Muscle layer of colon (tissue), 2 donors: ENCODE results near the gene TEX53.

Experiments
- H3K27ac ChIP-seq: one replicate; pipeline ENCODE4 v1.7.0; 2013; ENCODE audit warnings: low read depth, mild to moderate bottlenecking, low read length, moderate library complexity
- H3K27me3 ChIP-seq, 2 donors: one replicate each; pipeline ENCODE4 v1.7.0; 2013; ENCODE audit warnings: low read length in 2 of 2, mild to moderate bottlenecking in 2 of 2; ENCODE audit not compliant: insufficient read depth in 2 of 2, control insufficient read depth in 1 of 2
- H3K36me3 ChIP-seq: one replicate; pipeline ENCODE4 v1.7.0; 2013; ENCODE audit warnings: mild to moderate bottlenecking, low read length; ENCODE audit not compliant: insufficient read depth
- H3K4me1 ChIP-seq: one replicate; pipeline ENCODE4 v1.7.0; 2013; ENCODE audit warnings: mild to moderate bottlenecking, low read length; ENCODE audit not compliant: insufficient read depth
- H3K4me3 ChIP-seq, 2 donors: one replicate each; pipeline ENCODE4 v1.7.0; 2013; ENCODE audit warnings: low read length in 2 of 2, low read depth in 1 of 2, mild to moderate bottlenecking in 1 of 2, moderate library complexity in 1 of 2
- H3K9ac ChIP-seq: one replicate; pipeline ENCODE4 v1.7.0; 2013; ENCODE audit warnings: low read length
- H3K9me3 ChIP-seq: one replicate; pipeline ENCODE4 v1.7.0; 2013; ENCODE audit warnings: mild to moderate bottlenecking, low read length
- donor health status: abdominal sarcoma.
- donor health status: Adenocarcinoma of cecum.

The TEX53 gene

GRCh38 chr9:114678130-114678529, 20.5 kb upstream of the TEX53 start:
- Histone ChIP-seq H3K4me1 (peaks cover 5% of the 10 kb centered on the region), H3K27ac (no peak overlapping the region), H3K27me3 (no peaks in the 10 kb centered on the region), H3K36me3 (no peaks in the 10 kb centered on the region), H3K9ac (no peak overlapping the region), H3K9me3 (no peaks in the 10 kb centered on the region), H3K4me3 (no peak overlapping the region)

DNA sequence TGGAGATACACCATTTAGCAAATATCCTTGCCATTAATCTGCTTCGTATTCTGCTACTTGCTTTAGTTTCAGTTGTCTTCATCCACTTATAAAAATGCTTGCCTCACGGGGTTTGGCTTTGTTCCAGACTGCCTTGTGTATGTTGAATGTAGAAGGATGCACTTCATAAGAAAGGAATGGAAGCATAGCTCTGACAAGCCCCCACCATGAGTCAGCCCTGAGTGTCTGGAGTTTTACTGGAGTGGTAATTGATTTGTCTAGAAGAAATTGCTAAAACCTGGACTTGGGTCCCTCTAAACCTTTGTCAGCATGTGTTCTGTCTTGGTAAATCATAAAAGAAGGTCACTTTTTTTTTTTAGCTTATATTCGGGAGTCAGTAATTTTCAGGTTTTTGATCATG, 19.8 kb upstream of the TEX53 start:
- Histone ChIP-seq H3K27me3 (no peaks in the 10 kb centered on the region), H3K9me3 (no peaks in the 10 kb centered on the region), H3K9ac (no peak overlapping the region), H3K36me3 (no peaks in the 10 kb centered on the region), H3K4me1 (peaks cover 5% of the 10 kb centered on the region), H3K4me3 (no peak overlapping the region), H3K27ac (no peak overlapping the region)

GRCh38 chr9:114676901-114677300, 19.3 kb upstream of the TEX53 start:
- Histone ChIP-seq H3K4me3 (no peak overlapping the region), H3K27ac (no peak overlapping the region), H3K4me1 (peaks cover 5% of the 10 kb centered on the region), H3K36me3 (no peaks in the 10 kb centered on the region), H3K9me3 (no peaks in the 10 kb centered on the region), H3K9ac (no peak overlapping the region), H3K27me3 (no peaks in the 10 kb centered on the region)

DNA sequence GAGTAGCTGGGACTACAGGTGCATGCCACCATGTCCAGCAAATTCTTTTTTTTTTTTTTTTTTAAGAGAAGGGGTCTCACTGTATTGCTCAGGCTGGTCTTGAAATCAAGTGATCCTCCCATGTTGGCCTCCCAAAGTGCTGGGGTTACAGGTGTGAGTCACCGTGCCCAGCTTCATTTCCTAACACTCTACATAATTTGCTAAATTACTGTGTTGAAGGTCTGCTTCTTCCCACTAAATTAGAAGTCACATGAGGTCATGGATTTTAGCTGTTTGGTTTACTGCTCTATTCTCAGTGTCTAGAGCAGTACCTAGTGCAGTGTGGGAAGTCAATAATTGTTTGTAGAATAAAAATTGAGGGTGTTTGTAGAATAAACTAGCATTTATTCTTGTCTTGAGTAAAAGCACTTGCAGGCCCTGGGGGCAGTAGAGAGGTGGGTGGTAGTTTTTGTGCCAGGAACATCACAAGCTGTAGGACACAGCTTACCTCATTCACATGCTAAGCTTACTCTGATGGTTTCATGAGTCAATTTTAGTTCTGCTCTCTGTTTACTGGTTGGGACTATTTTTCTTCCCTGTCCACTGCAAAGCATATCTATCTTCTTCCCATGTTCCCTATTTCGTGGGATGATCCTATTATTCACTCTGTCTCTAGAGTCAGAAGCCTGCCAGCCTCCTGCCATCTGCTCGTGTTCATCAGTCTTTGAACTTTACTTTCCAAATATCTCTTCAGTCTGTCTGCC, 17.4 kb upstream of the TEX53 start:
- Histone ChIP-seq H3K9ac (no peak overlapping the region), H3K36me3 (no peaks in the 10 kb centered on the region), H3K9me3 (no peaks in the 10 kb centered on the region), H3K4me3 (no peak overlapping the region), H3K4me1 (peaks cover 5% of the 10 kb centered on the region), H3K27ac (no peak overlapping the region), H3K27me3 (no peaks in the 10 kb centered on the region)

- Histone ChIP-seq H3K4me1 (peaks cover 5% of the 10 kb centered on the region), H3K27me3 (no peaks in the 10 kb centered on the region), H3K4me3 (no peak overlapping the region), H3K9me3 (no peaks in the 10 kb centered on the region), H3K9ac (no peak overlapping the region), H3K36me3 (no peaks in the 10 kb centered on the region), H3K27ac (no peak overlapping the region)
Observed at GRCh38 chr9:114674076-114674797, 16.6 kb upstream of the TEX53 start.

GRCh38 chr9:114671605-114672004, 14.0 kb upstream of the TEX53 start:
- no peaks in the 10 kb centered on the region for H3K4me1 ChIP-seq
- no peaks in the 10 kb centered on the region for H3K36me3 ChIP-seq
- no peaks in the 10 kb centered on the region for H3K27me3 ChIP-seq
- no peak overlapping the region for H3K4me3 ChIP-seq
- no peak overlapping the region for H3K27ac ChIP-seq
- no peaks in the 10 kb centered on the region for H3K9me3 ChIP-seq
- no peak overlapping the region for H3K9ac ChIP-seq

DNA sequence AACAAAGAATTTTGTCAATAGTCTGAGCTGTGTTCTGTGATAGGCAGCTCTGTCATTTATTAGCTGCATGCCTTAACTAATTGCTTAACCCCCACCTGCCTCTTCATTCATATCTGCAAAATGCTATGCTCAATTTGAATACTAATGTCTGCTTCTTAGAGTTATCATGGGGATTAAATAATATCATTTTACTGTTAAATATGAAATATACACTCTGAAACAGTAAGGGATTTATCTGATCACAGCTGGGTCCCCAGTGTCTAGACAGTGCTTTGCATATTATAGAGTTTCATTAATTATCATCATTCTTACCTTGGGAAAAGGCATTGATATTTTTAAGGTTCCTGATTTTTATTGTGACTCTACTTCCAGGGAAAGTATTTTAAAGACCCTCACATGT, 12.4 kb upstream of the TEX53 start:
- Histone ChIP-seq H3K9ac (no peak overlapping the region), H3K27me3 (no peaks in the 10 kb centered on the region), H3K27ac (no peak overlapping the region), H3K4me3 (no peak overlapping the region), H3K4me1 (no peaks in the 10 kb centered on the region), H3K36me3 (no peaks in the 10 kb centered on the region), H3K9me3 (no peaks in the 10 kb centered on the region)

DNA sequence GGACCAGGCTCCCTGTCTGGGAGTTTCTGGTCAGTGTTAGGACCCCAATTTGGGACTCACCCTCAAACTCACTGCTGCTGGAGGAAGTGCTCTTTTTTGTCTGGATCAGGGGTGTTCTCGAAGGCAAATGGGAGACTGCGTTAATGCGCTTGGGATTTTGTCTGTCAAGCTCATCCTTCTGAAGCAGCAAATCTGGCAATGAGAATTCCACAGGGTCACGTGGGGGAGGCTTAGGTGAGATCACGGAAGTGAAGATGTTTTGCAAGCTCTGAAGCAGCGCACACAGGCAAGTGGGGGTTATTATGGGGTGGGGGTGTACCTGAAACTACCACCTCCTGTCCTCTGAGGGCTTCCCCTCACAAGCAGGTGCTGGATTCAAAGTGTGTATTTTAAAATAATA, 10.5 kb upstream of the TEX53 start:
- H3K4me1 ChIP-seq, result no peaks in the 10 kb centered on the region

GRCh38 chr9:114666851-114667250, 9.2 kb upstream of the TEX53 start:
- Histone ChIP-seq H3K9me3 (no peaks in the 10 kb centered on the region), H3K4me1 (no peaks in the 10 kb centered on the region), H3K36me3 (no peaks in the 10 kb centered on the region), H3K27ac (no peak overlapping the region), H3K4me3 (no peak overlapping the region), H3K27me3 (no peaks in the 10 kb centered on the region), H3K9ac (no peak overlapping the region)

More for the DNA sequence above, 10.5 kb upstream of the TEX53 start:
- Histone ChIP-seq H3K9ac (no peak overlapping the region), H3K27me3 (no peaks in the 10 kb centered on the region), H3K27ac (no peak overlapping the region), H3K9me3 (no peaks in the 10 kb centered on the region), H3K36me3 (no peaks in the 10 kb centered on the region), H3K4me3 (no peak overlapping the region)

- Histone ChIP-seq H3K9ac (no peak overlapping the region), H3K36me3 (no peaks in the 10 kb centered on the region), H3K27me3 (no peaks in the 10 kb centered on the region), H3K27ac (no peak overlapping the region), H3K9me3 (no peaks in the 10 kb centered on the region), H3K4me3 (no peak overlapping the region), H3K4me1 (no peaks in the 10 kb centered on the region)
Observed at GRCh38 chr9:114666401-114666800, 8.8 kb upstream of the TEX53 start.

DNA sequence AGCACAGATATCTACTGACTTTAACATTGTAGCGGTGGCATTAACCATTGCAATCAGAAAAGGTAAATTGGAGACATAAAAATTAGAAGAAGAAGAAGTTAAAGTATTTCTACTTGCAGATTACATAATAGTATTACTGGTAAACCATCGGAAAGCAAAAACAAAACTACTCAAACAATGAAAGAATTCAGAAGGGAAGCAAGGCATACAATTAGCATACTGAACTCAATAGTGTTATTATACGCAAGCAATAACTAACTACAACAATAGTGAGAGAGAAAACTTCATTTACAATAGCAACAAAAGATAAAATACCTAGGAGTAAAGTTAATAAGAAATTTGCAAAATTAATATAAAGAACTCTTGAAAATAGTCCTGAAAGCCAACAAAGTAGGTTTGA, 6.6 kb upstream of the TEX53 start:
- no peak overlapping the region for H3K4me3 ChIP-seq
- H3K36me3 ChIP-seq, result no peaks in the 10 kb centered on the region
- no peaks in the 10 kb centered on the region for H3K4me1 ChIP-seq
- H3K27ac ChIP-seq, result no peak overlapping the region
- H3K9me3 ChIP-seq, result no peaks in the 10 kb centered on the region
- no peak overlapping the region for H3K9ac ChIP-seq
- H3K27me3 ChIP-seq, result no peaks in the 10 kb centered on the region
